NCI-H187 treated with DMSO at 0.1 percent for 48 hours (cell line): Measurements from ENCODE around the gene PHKB.
"Not testable (repeated sequence)": the region's sequence is repeated elsewhere in the genome, so short reads cannot be mapped to it uniquely, and the experiment has no call there.

ENCODE experiments used
- DNase-seq: peaks from one replicate; lab custom pipeline; 2025; lab: John Stamatoyannopoulos, UW

The PHKB gene

GRCh38 chr16:47470211-47470610 lies 9.1 kb downstream of the PHKB start:
- DNase-seq: no peak

DNA sequence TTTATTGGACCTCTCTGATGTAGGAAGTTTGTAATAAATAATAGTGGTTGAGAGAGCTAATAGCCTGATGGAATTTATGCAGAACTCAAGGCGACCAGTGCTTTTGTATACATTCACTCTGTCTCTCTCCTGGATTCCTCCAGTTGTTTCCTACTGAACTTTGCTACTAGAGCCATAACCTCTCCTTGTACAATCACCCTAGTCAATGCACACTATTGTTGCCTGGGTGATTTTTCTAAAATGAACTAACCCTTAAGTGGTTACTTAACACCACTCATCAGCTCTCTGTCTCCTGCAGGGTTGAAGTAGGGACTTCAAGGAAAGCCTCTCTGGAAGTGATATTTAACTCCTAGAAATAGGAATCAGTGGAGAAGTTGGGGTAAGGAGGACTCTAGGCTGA lies 9.7 kb downstream of the PHKB start:
- no peak for DNase-seq

GRCh38 chr16:47473004-47473403 lies 11.9 kb downstream of the PHKB start:
- not testable (repeated sequence) for DNase-seq

DNA sequence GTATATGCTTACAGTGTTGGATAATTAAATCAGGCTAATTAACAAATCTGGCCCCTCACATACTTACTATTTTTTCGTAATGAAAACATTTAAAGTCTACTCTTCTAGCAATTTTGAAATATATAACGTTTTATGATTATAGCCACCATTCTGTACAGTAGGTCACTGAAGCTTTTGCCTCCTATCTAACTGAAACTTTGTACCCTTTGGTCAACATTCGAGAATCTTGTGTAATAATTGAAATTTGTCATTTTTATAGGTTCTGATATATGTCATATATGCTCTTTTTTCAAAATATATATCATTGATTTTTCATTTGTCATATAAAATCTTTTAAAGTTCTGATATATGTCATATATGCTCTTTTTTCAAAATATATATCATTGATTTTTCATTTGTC lies 12.7 kb downstream of the PHKB start:
- DNase-seq: no peak

- DNase-seq: no peak
Observed at GRCh38 chr16:47475786-47476185, 14.7 kb downstream of the PHKB start.

DNA sequence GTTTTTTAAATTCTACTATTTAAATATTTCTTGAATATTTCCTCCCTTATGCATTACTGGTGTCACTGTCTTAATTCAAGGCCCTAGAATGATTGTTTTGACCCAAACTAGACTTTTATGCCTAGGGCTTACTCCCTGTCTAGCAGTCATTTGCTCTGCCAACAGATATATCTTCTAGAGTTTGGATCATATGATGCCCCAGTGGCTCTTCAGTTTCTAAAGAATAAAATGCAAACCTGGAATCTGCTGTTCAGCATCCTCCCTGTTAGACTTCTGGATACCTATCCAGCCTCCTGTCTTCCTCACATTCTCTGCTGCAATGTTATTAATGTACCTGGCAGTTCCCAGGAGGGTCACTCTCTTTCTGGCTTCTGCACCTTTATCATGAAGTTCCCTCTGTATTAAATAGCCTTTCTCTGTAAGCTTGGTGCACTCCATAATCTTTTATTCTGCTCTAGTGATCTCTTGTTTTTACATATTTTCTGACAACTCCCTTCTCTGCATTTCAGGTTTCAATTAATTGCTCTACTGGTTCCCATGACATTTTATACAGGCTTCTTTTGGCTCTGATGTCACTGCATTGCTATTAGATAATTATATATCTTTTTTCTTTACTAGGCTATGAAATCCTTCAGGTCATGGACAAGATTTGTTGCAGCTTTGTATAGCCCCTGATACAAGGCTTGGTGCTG lies 15.7 kb downstream of the PHKB start:
- no peak for DNase-seq

GRCh38 chr16:47477679-47478078 lies 16.5 kb downstream of the PHKB start:
- DNase-seq: no peak

DNA sequence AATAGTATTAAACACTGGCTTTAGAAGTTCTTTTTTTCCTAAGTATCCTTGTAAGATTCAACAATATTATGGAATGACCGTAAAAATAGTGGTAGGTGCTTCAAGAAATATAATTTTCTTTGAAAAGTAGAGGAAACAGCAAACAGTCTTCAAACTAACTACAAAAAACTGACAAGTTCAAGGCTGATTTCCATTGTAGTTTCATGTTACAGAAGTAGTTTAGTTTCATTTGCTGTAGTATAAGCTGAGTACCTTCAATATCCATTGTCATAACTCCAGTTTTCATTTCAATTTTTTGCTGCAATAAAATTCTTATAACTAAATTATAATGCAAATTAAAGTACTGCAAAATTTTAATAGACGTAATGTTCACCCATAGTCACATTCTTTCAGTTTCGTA lies 19.3 kb downstream of the PHKB start:
- no peak for DNase-seq

GRCh38 chr16:47481698-47482374 lies 20.7 kb downstream of the PHKB start:
- DNase-seq: no peak

GRCh38 chr16:47483616-47484015 lies 22.5 kb downstream of the PHKB start:
- DNase-seq: no peak

DNA sequence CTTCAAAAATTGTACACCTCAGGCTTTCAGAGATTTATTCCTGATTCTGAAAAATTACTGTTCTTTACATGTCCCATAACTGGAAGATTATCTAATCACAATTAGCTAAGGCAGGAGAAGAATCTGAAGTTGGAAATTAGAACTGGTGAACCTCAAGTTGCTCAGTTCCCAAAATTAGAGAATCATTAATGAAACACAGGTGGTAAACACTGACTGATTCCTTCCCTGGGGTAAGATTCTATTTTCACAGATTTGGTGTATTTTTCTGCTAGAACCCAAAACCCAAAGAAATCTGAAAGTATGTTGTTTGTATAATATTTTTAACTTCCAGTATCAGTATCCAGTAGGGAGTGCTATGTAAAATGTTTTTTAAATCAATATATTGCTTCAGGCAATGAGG lies 25.7 kb downstream of the PHKB start:
- DNase-seq: no peak

- no peak for DNase-seq
Observed at GRCh38 chr16:47488051-47488450, 26.9 kb downstream of the PHKB start.

GRCh38 chr16:47490471-47490870 lies 29.3 kb downstream of the PHKB start:
- no peak for DNase-seq

- DNase-seq: no peak
Observed at GRCh38 chr16:47492036-47492427, 30.9 kb downstream of the PHKB start.

GRCh38 chr16:47492428-47493377 lies 31.6 kb downstream of the PHKB start:
- DNase-seq: no peak

GRCh38 chr16:47493381-47494337 lies 32.5 kb downstream of the PHKB start:
- no peak for DNase-seq

GRCh38 chr16:47499080-47499699 lies 38.1 kb downstream of the PHKB start:
- DNase-seq: no peak

- DNase-seq: no peak
Observed at GRCh38 chr16:47499700-47500264, 38.7 kb downstream of the PHKB start.

DNA sequence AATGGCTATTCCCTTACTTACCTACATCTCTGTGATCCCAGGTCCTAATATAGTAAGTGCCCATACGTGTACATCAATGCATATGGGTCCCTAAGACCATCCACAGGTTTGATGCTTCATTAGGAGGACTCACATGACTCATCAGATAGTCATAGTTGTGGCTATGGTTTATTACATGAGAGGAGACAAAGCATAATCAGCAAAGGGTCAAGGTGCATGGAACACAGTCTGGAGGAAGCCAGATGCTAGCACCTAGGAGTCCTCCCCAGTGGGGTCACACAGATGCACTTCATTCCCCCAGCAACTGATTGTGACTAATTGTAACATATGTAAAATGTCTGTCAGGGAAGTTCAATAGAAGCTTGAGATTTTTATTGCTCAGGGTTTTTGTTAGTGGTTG lies 42.8 kb downstream of the PHKB start:
- no peak for DNase-seq

DNA sequence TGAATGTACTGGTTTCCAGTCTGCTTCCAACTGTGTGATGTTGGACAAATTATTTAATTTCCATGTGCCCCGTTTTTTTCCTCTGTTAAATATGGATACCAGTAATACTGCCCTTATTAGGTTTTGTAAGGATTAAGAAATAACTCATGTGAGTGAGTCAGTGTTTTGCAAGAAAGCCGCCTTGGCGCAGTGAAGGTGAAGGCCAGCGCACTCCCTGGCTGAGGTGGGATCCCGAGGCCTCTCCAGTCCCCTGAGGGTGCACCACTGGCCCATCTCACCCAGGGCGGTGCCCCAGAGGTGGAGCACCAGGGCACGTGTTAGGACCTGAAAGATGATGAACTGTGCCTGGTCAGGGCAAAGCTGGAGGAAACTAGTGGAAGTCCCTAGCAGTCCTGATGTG lies 43.5 kb downstream of the PHKB start:
- DNase-seq: no peak

- no peak for DNase-seq
Observed at GRCh38 chr16:47506800-47507199, 45.7 kb downstream of the PHKB start.
